Large intestine (tissue), 3 donors: ENCODE results near the gene KLHL13. TPM values are rescaled to one million over a fixed set of nuclear protein-coding genes. Genes with fewer than 3 reads are reported as not detected.
"Not testable (repeated sequence)": the region's sequence is repeated elsewhere in the genome, so short reads cannot be mapped to it uniquely, and the experiment has no call there.

Experiments
- DNase-seq, 2 donors: peaks; one replicate each; pipeline versions ENCODE4 v3.0.0 to v3.0.0-alpha.2; 2013
- H3K27ac ChIP-seq: one replicate; pipeline ENCODE4 v1.5.1; 2013; ENCODE audit warnings: low read length
- H3K27me3 ChIP-seq: 2 replicates; pipeline ENCODE4 v1.6.1; 2013; ENCODE audit warnings: low read length; ENCODE audit not compliant: control insufficient read depth, insufficient read depth
- H3K36me3 ChIP-seq: 2 replicates; pipeline ENCODE4 v1.6.1; 2013; ENCODE audit warnings: low read length; ENCODE audit not compliant: control insufficient read depth, insufficient read depth
- H3K4me1 ChIP-seq: one replicate; pipeline ENCODE4 v1.6.1; 2013; ENCODE audit warnings: low read length; ENCODE audit not compliant: control insufficient read depth, insufficient read depth
- H3K4me3 ChIP-seq: one replicate; pipeline ENCODE4 v1.5.1; 2013; ENCODE audit warnings: low read length
- H3K9me3 ChIP-seq: one replicate; pipeline ENCODE4 v1.6.1; 2013; ENCODE audit warnings: mild to moderate bottlenecking, low read depth, low read length, moderate library complexity; ENCODE audit not compliant: control insufficient read depth
- WGBS: methylation state at CpG from one replicate; pipeline ENCODE4 v1.1.5; 2013; ENCODE audit warnings: low lambda C conversion rate; ENCODE audit not compliant: insufficient coverage; 5-methylcytosine and 5-hydroxymethylcytosine counted together
- polyA plus RNA-seq: library from polyadenylated mRNA; unstranded; fragments of 120-200 nt; gene quantifications from one replicate; pipeline ENCODE4 v1.2.1, GENCODE V29; 2013

Gene KLHL13
- polyA plus RNA-seq, 1 donor = 73.6 TPM

DNA sequence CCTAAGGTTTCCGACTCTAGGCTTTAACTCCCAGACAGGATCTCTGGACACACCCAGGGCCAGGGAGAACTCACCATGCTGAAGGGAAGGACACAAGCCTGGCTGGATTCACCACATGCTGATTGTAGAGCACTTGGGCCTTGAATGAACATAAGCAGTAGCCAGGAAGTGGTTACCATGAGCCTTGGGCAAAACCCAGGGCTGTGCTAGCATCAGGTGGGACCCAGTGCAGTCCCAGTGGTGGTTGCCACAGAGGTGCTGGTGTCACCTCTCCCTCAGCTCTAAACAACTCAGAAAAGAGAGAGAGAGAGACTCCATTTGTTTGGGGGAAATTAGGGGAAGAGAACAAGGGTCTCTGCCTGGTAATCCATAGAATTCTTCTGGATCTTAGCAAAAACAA lies 77.0 kb downstream of the KLHL13 start:
- Histone ChIP-seq H3K4me1 (no peaks in the 10 kb centered on the region), H3K36me3 (no peaks in the 10 kb centered on the region), H3K9me3 (no peaks in the 10 kb centered on the region), H3K27me3 (no peaks in the 10 kb centered on the region), H3K27ac (no peak overlapping the region), H3K4me3 (no peak overlapping the region)
- no peak for DNase-seq
- WGBS = no CpG with 5 or more reads among the region's 1 CpG

DNA sequence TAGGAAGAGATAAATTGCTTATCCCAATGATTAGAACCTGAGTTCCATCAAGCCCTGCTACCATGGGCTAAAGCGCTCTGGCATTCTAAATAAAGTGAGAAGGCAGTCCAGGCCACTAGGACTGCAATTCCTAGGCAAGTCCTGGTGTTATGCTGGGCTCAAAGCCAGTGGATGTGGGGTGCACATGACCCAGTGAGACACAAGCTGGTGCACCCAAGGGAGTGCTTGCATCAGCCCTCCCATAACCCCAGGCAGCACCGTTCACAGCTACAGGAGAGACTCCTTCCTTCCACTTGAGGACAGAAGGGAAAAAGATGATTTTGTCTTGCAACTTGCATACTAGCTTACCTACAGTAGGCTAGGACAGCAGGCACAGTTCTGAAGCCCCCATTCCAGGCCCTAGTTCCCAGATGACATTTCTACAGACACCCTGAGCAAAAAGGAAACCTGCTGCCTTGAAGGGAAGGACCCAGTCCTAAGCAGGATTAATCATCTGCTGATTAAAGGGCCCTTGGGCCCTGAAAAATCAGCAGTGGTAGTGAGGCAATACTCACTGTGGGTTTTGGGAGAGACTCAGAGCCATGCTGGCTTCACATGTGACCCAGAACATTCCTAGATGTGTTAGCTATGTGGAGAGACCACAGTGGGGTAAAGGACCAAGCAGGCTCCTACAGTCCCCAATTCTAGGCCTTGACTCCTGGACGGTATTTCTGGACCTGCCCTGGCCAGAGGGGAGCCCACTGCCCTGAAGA lies 77.8 kb downstream of the KLHL13 start:
- Histone ChIP-seq H3K27ac (no peak overlapping the region), H3K27me3 (no peaks in the 10 kb centered on the region), H3K4me3 (no peak overlapping the region), H3K9me3 (no peaks in the 10 kb centered on the region), H3K36me3 (no peaks in the 10 kb centered on the region), H3K4me1 (no peaks in the 10 kb centered on the region)
- no peak for DNase-seq
- no CpG with 5 or more reads among the region's 3 CpGs for WGBS

DNA sequence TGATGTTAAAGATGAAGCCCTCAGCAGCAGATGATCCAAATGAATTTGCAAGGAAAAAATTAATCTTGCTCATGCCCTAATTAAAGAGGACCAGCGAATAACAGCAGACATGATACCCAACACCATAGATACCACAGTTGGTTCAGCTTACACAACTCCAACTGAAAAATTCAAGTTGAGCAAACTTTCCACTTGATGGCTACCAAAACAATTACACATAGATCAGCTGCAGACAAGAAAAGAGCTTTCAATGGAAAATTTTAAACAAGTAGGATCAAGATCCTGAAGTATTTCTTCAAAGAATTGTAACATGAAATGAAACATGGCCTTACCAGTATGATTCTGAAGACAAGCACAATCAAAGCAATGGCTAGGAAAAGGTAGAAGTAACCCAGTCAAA lies 90.0 kb downstream of the KLHL13 start:
- no peak for DNase-seq
- Histone ChIP-seq H3K4me3 (no peak overlapping the region), H3K4me1 (peaks cover 3% of the 10 kb centered on the region), H3K27ac (no peak overlapping the region), H3K9me3 (no peaks in the 10 kb centered on the region), H3K27me3 (no peaks in the 10 kb centered on the region), H3K36me3 (no peaks in the 10 kb centered on the region)
- WGBS = no CpG with 5 or more reads among the region's 1 CpG

- peak; percentile 12 to 61 for DNase-seq
- WGBS = no CpG with 5 or more reads among the region's 4 CpGs
- H3K36me3 ChIP-seq = no peaks in the 10 kb centered on the region
- H3K4me1 ChIP-seq = peaks cover 3% of the 10 kb centered on the region
- H3K27me3 ChIP-seq = no peaks in the 10 kb centered on the region
- no peak overlapping the region for H3K4me3 ChIP-seq
- no peaks in the 10 kb centered on the region for H3K9me3 ChIP-seq
- peak overlapping the region; percentile 63 for H3K27ac ChIP-seq
These were observed 91.4 kb downstream of the KLHL13 start for GRCh38 chrX:118025226-118025625.

- Histone ChIP-seq H3K36me3 (no peaks in the 10 kb centered on the region), H3K27me3 (no peaks in the 10 kb centered on the region), H3K9me3 (no peaks in the 10 kb centered on the region), H3K4me1 (peaks cover 3% of the 10 kb centered on the region), H3K27ac (peak overlapping the region; percentile 63), H3K4me3 (no peak overlapping the region)
- DNase-seq = no peak
- no CpG with 5 or more reads among the region's 1 CpG for WGBS
These were observed 92.1 kb downstream of the KLHL13 start for GRCh38 chrX:118024482-118024881.

GRCh38 chrX:118022753-118023152 lies 93.9 kb downstream of the KLHL13 start:
- Histone ChIP-seq H3K4me3 (no peak overlapping the region), H3K27ac (no peak overlapping the region), H3K27me3 (no peaks in the 10 kb centered on the region), H3K4me1 (peaks cover 3% of the 10 kb centered on the region), H3K9me3 (no peaks in the 10 kb centered on the region), H3K36me3 (no peaks in the 10 kb centered on the region)
- WGBS = 60% methylated on average over 1 of the region's 2 CpGs
- no peak for DNase-seq

GRCh38 chrX:118016422-118016821 lies 100.2 kb downstream of the KLHL13 start:
- H3K4me1 ChIP-seq = no peaks in the 10 kb centered on the region
- no peaks in the 10 kb centered on the region for H3K27me3 ChIP-seq
- no peak overlapping the region for H3K4me3 ChIP-seq
- DNase-seq = no peak
- H3K9me3 ChIP-seq = no peaks in the 10 kb centered on the region
- no peaks in the 10 kb centered on the region for H3K36me3 ChIP-seq
- H3K27ac ChIP-seq = no peak overlapping the region

- H3K36me3 ChIP-seq, H3K4me3 ChIP-seq, H3K9me3 ChIP-seq, H3K27ac ChIP-seq, H3K27me3 ChIP-seq, H3K4me1 ChIP-seq, DNase-seq: not testable (repeated sequence)
- WGBS = no CpG with 5 or more reads among the region's 6 CpGs
These were observed 114.2 kb downstream of the KLHL13 start for GRCh38 chrX:118002417-118002816.

GRCh38 chrX:118000518-118000917 lies 116.1 kb downstream of the KLHL13 start:
- no peak for DNase-seq
- no peaks in the 10 kb centered on the region for H3K9me3 ChIP-seq
- no peak overlapping the region for H3K27ac ChIP-seq
- H3K27me3 ChIP-seq = no peaks in the 10 kb centered on the region
- no peaks in the 10 kb centered on the region for H3K36me3 ChIP-seq
- no peak overlapping the region for H3K4me3 ChIP-seq
- no peaks in the 10 kb centered on the region for H3K4me1 ChIP-seq

DNA sequence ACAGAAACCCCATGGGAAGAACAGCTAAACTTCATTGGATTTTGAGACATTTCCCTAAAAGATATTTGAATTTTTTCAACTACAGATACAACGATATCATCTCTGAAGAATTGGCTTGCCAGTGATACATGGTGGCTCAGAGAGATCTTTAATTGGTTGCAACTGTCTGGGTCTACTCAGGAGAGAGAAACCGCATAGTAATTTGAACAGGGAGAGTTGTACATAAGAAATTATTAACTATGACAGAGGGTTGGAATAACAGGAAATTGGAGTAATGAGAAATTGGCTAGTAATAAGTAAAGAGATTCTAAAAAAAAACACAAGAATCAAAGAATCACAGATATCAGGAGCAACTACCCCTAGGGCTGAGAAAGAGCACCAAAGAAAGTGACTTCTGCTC lies 118.4 kb downstream of the KLHL13 start:
- Histone ChIP-seq H3K9me3 (no peaks in the 10 kb centered on the region), H3K4me1 (no peaks in the 10 kb centered on the region), H3K27ac (no peak overlapping the region), H3K27me3 (no peaks in the 10 kb centered on the region), H3K4me3 (no peak overlapping the region), H3K36me3 (no peaks in the 10 kb centered on the region)
- no peak for DNase-seq
- WGBS = no CpG with 5 or more reads among the region's 2 CpGs

- Histone ChIP-seq H3K27me3 (no peaks in the 10 kb centered on the region), H3K9me3 (no peaks in the 10 kb centered on the region), H3K27ac (no peak overlapping the region), H3K4me1 (no peaks in the 10 kb centered on the region), H3K36me3 (no peaks in the 10 kb centered on the region), H3K4me3 (no peak overlapping the region)
- 71% methylated on average over 1 of the region's 3 CpGs for WGBS
- no peak for DNase-seq
These were observed 119.6 kb downstream of the KLHL13 start for GRCh38 chrX:117996918-117997480.
